ENCODE measurements around the gene SH2D6.

The SH2D6 gene

DNA sequence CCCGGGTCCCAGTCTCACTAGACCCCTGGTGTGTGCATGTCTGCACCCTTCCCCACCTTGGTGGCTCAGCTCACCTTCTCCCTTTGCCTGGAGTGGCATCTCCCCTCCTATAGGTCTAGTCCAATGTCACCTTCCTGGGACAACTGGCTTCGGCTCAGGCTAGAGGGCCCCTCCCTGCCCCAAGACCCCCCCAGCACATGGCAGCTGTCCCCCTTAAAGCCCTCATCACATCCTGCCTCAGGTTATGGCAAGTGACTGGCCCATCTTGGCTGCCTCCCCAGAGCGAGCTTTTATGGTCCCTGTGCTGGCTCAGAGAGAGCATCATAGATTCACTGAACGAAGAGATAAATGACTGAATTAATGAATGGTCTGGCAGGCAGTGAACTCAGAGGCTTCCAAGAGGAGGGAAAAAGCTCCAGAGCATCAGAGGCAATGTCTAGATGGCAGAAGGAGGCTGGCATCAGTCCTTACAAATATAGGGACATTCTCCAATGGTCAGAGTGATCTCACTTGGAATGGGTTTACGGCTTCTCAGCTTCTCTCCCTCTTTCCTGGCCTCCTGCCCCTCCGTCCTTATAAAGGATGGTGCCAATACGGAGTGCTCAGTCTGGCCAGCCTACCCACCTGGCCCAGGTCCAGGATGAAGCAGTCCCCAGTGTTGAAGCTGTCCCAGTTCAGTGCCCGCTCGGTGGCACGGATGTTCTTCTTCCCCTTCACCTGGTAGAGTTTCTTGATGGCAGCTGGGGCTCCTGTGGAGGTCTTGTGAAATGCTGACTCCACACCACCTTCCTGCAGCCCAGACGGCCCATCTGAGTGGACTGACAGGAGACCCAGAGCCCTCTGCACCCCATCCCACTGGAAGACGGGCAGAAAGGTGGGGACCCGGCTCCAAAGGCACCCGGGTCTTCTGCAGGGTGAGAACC lies 17.7 kb upstream of the SH2D6 start:
- H3K27me3 ChIP-seq = no peaks in the 10 kb centered on the region
- peaks cover 47 to 78% (median 62%) of the 10 kb centered on the region in 11 experiments for H3K36me3 ChIP-seq
- TF ChIP-seq Cebpa-rat (IDR thresholded peaks at IDR 0.05) = no peak
- no peak overlapping the region for H3K4me3 ChIP-seq
- H3K9me3 ChIP-seq (replicated peaks in 1 of 11) = peaks cover 4 to 12% (median 11%) of the 10 kb centered on the region in 11 experiments; a peak in 20 of 22 replicates
- H3K4me1 ChIP-seq = peaks cover 41 to 51% (median 44%) of the 10 kb centered on the region in 10 experiments
- H3K27ac ChIP-seq = peak overlapping the region in 8 of 11 experiments; percentile 65 to 95 (median 78); a peak in 16 of 22 replicates
- peak overlapping the region in 9 of 11 experiments; percentile 58 to 83 (median 71); a peak in 14 of 22 replicates for H3K4me2 ChIP-seq
- peaks cover 0 to 45% (median 0%) of the 10 kb centered on the region in 11 experiments; a peak in 5 of 22 replicates for H4K20me1 ChIP-seq
- H3K9ac ChIP-seq = peak overlapping the region in 7 of 11 experiments; percentile 31 to 70 (median 51); a peak in 8 of 22 replicates

DNA sequence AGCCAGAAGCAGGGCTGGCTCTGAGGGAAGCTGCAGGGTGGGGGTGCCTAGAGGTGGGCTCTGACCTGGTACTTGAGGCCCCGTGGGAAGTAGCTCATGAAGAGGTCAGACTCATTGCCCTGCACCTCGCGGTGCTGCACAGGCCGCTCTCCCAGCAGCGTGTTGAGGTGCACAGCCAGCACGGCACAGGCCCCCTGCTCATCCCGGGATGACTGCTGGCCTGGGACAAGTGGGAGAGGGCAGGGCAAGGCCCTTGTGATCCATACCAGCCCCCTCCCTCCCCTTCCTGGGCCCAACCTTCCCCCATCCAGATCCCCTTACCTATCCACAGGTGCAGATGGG lies 17.1 kb upstream of the SH2D6 start:
- H3K27me3 ChIP-seq = no peaks in the 10 kb centered on the region
- peak overlapping the region in 7 of 11 experiments; percentile 41 to 70 (median 55); a peak in 12 of 22 replicates for H3K9ac ChIP-seq
- TF ChIP-seq Cebpa-rat (IDR thresholded peaks at IDR 0.05) = no peak
- peaks cover 4 to 12% (median 11%) of the 10 kb centered on the region in 11 experiments; a peak in 20 of 22 replicates for H3K9me3 ChIP-seq (replicated peaks in 1 of 11)
- peaks cover 41 to 72% (median 56%) of the 10 kb centered on the region in 11 experiments for H3K36me3 ChIP-seq
- no peak overlapping the region for H3K4me3 ChIP-seq
- H4K20me1 ChIP-seq = peaks cover 0 to 45% (median 0%) of the 10 kb centered on the region in 11 experiments; a peak in 5 of 22 replicates
- peaks cover 47 to 57% (median 50%) of the 10 kb centered on the region in 10 experiments for H3K4me1 ChIP-seq
- H3K27ac ChIP-seq = peak overlapping the region in 9 of 11 experiments; percentile 30 to 95 (median 76); a peak in 16 of 22 replicates
- H3K4me2 ChIP-seq = peak overlapping the region in 10 of 11 experiments; percentile 58 to 99 (median 72); a peak in 19 of 22 replicates

DNA sequence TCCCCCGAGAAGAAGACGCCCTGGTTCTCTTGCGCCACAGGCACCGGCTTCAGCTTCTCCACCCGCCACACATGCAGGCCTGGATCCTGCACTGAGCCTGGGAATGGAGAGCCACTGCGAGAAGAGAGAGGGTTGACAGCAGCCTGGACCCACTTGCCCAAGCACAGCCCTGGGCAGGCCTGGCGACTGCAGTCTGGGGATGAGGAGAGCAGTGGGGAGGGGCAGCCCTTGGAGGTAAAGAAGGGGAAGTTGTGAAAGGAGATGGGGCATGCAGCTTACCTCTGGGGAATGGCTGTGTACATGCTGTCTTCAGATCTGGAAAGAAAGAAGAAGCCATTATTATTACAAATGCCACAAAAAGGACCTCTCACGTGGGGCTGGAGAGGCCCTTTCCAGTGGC lies 16.7 kb upstream of the SH2D6 start:
- Histone ChIP-seq H3K4me2 (peak overlapping the region; percentile 58 to 99 (median 73)), H3K9ac (peak overlapping the region in 9 of 11 experiments; percentile 41 to 70 (median 55); a peak in 15 of 22 replicates), H3K27ac (peak overlapping the region in 10 of 11 experiments; percentile 17 to 95 (median 75); a peak in 19 of 22 replicates), H3K27me3 (no peaks in the 10 kb centered on the region), H3K4me3 (no peak overlapping the region), H4K20me1 (peaks cover 0 to 45% (median 0%) of the 10 kb centered on the region in 11 experiments; a peak in 5 of 22 replicates), H3K4me1 (peaks cover 50 to 61% (median 54%) of the 10 kb centered on the region in 10 experiments), H3K36me3 (peaks cover 37 to 68% (median 52%) of the 10 kb centered on the region in 11 experiments), H3K9me3 (replicated peaks in 1 of 11) (peaks cover 4 to 12% (median 11%) of the 10 kb centered on the region in 11 experiments; a peak in 20 of 22 replicates)
- peak in 4 of 11 experiments; percentile 47 to 76 (median 61); a peak in 5 of 22 replicates for TF ChIP-seq Cebpa-rat (IDR thresholded peaks at IDR 0.05)

DNA sequence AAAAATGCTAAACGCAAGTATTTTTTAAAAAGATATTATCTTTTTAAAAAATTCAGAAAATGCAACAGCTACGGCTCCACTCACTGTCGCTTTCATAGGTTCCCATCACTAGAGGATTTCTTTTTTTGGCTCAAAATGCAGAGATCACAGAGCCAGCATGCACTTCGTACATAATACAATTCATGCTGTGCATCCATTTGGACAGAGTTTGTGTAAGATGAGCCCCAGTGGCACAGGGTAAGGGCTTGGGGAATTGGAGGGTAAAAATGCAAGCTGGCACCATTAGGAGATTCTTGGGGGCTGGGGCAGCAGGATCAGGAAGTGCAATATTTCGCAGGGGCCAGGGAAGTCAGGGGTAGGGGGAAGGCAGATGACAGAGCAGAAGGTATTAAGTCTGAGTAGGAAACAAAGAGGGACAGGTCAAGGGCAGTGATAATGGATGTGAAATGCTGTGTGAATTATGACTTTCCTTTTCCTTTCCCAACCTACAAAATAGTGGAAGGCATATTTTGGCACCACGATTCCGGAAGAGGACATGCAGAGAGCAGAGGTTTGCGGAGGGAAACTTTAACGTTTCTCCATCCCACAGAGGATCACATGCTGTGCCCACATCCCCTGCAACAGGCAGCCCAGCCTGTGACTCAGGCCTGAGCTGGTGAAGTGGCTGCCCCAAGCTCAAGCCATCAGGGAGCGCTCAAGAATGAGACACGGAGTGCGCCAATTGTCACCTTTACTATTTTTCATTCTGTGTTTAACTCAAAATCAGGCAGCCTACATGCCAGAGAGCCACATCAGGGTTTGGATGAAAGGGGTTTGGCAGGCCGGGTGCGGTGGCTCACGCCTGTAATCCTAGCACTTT lies 13.1 kb upstream of the SH2D6 start:
- H3K4me3 ChIP-seq = peak overlapping the region; percentile 28 to 72 (median 44); a peak in 17 of 20 replicates
- TF ChIP-seq Cebpa-rat (IDR thresholded peaks at IDR 0.05) = peak in 5 of 11 experiments; percentile 14 to 65 (median 29); a peak in 4 of 22 replicates
- H3K4me1 ChIP-seq = peaks cover 79 to 90% (median 86%) of the 10 kb centered on the region in 10 experiments
- H3K9me3 ChIP-seq (replicated peaks in 1 of 11) = peaks cover 4 to 12% (median 11%) of the 10 kb centered on the region in 11 experiments; a peak in 20 of 22 replicates
- H3K36me3 ChIP-seq = peaks cover 11 to 32% (median 16%) of the 10 kb centered on the region in 11 experiments
- H3K27me3 ChIP-seq = no peaks in the 10 kb centered on the region
- peak overlapping the region; percentile 69 to 85 (median 80) for H3K9ac ChIP-seq
- H3K4me2 ChIP-seq = peak overlapping the region; percentile 90 to 100 (median 98)
- peak overlapping the region; percentile 75 to 95 (median 91) for H3K27ac ChIP-seq
- H4K20me1 ChIP-seq = peaks cover 0 to 20% (median 0%) of the 10 kb centered on the region in 11 experiments; a peak in 5 of 22 replicates

DNA sequence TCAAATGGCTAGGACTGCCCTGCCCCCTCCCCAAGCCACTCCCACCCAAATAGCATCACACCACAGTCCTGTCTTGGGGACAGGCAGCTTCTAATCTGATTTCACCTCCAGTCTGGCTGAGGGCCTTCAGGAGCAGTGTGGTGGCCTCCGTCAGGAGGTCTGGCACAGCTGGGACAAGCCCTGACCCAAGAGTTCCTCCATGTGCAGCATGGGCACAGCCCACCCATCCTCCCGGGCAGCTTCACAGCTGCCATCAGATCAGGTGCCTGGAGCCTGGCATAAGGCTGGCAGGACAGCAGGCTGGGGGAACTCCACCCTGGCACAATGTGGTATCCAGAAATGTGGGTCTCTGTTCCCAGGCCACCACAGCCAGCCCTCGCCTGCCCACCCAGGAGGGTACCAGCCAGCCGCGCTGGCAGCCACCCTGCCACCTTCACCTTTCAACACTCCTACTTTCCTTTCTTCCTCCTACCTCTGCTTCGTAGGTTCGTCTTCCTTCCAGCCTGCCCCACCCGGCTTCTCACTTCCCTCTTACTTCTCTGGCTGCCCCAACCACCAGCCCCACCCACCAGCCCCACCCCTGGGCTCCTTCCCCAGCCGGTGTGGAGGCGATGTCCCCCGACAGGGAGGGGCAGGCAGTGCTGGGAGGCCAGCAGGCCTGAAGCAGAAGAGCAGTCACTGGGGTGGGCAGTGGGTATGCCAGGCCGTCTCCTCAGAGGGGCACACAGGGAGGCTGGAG lies 8.5 kb upstream of the SH2D6 start, which contains the start of gene CAPG:
TSS of gene CAPG (minus strand) at position 522 of the 739 bp plus-strand sequence. CDS start 8,221 bp downstream, outside the sequence.
- peaks cover 75 to 96% (median 88%) of the 10 kb centered on the region in 10 experiments for H3K4me1 ChIP-seq
- H3K9ac ChIP-seq = peak within 1 kb of the TSS; percentile 76 to 84 (median 80)
- H3K4me3 ChIP-seq = peak within 1 kb of the TSS; percentile 53 to 77 (median 65)
- peak within 1 kb of the TSS; percentile 36 to 95 (median 90); a peak in 21 of 22 replicates for H3K27ac ChIP-seq
- H3K4me2 ChIP-seq = peak within 1 kb of the TSS; percentile 90 to 100 (median 98)
- no peaks in the 10 kb centered on the region; a peak in 1 of 22 replicates for H4K20me1 ChIP-seq
- TF ChIP-seq Cebpa-rat (IDR thresholded peaks at IDR 0.05) = no peak
- no peaks in the 10 kb centered on the region for H3K36me3 ChIP-seq
- H3K9me3 ChIP-seq (replicated peaks in 1 of 11) = no peaks in the 10 kb centered on the region
- peaks cover 0 to 29% (median 26%) of the 10 kb centered on the region in 11 experiments; a peak in 18 of 22 replicates for H3K27me3 ChIP-seq

DNA sequence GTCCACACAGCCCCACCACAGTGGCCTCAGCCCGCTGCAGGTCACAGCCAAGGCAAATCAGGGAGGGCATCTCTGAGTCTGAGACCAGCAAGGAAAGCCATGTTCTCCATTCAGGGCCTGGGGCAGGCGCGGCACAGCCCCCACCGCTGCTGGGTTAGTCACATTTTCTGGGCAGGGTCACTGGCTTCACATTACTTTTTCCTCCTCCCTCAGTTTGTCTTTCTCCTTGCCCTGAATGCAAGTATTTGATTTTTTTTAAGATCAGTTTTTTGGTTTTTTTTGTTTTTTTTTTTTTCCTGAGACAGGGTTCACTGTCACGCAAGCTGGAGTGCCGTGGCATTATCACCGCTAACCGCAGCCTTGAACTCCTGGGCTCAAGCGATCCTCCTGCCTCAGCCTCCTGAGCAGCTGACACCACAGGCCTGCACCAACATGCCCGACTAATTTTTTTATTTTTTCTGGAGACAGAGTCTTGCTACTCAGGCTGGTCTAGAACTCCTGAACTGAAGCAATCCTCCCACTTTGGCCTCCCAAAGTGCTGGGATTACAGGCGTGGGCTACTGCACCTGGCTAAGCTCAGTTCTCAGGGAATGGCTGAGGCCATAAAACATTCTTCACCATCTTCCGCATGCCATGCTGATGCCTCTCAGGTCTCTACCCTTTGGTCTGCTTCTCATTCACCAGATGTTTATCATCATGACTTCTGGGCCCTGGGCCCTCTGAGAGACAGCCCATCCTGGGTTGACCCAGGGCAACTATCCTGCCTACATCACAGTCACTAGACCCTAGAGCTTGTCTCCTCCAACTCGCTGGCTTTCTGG lies 7.7 kb upstream of the SH2D6 start:
- peak overlapping the region; percentile 90 to 100 (median 98) for H3K4me2 ChIP-seq
- TF ChIP-seq Cebpa-rat (IDR thresholded peaks at IDR 0.05) = no peak

More for the DNA sequence above, 7.7 kb upstream of the SH2D6 start:
- H3K9me3 ChIP-seq (replicated peaks in 1 of 11) = no peaks in the 10 kb centered on the region
- H3K9ac ChIP-seq = peak overlapping the region; percentile 76 to 84 (median 80); a peak in 20 of 22 replicates
- peaks cover 0 to 32% (median 27%) of the 10 kb centered on the region in 11 experiments; a peak in 18 of 22 replicates for H3K27me3 ChIP-seq
- H4K20me1 ChIP-seq = no peaks in the 10 kb centered on the region; a peak in 1 of 22 replicates
- H3K4me3 ChIP-seq = peak overlapping the region; percentile 53 to 77 (median 65); a peak in 16 of 20 replicates
- H3K27ac ChIP-seq = peak overlapping the region in 10 of 11 experiments; percentile 63 to 95 (median 90); a peak in 19 of 22 replicates
- H3K4me1 ChIP-seq = peaks cover 69 to 97% (median 87%) of the 10 kb centered on the region in 10 experiments
- no peaks in the 10 kb centered on the region for H3K36me3 ChIP-seq

Data from BLaER1 treated with 17β-estradiol and CSF1 and Interleukin-3, amounts not matched to agents 10 nM and 100 nM (cell line).